Measurements from ENCODE around the gene PLPPR5.

Gene PLPPR5

DNA sequence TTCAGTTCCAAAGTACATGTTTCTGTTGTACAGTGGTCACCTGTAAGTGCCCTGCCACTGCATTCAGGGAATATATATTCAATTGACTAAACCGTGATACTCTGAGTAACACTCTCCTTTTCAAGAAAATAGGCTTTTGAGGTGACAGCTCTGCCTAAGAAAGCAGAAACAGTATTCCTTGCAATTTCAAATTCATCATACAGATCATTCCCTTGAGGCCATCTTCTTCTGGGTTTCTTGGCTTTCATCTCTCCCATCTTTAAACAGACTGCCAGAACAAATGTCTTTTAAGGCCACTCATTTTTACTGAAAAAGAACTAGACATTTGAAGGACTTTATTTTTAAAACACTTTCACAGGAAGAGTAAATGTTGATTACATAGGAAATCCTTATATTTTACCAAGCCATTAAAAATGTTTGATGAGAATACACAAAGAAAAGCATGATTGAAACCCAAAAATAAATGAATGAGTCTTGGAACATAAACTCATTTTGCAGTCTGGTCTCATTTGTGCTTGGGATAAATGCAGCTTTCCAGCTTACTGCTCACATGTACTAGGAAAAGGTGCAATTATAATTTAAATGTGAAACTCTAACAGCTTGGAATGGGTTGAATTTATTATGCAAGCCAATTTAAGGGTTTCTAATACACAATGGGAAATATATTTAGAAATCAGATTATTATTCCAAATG is 34.7 kb downstream of the PLPPR5 start:
- DNase-seq (ENCODE audit: low read depth) = no peak

DNA sequence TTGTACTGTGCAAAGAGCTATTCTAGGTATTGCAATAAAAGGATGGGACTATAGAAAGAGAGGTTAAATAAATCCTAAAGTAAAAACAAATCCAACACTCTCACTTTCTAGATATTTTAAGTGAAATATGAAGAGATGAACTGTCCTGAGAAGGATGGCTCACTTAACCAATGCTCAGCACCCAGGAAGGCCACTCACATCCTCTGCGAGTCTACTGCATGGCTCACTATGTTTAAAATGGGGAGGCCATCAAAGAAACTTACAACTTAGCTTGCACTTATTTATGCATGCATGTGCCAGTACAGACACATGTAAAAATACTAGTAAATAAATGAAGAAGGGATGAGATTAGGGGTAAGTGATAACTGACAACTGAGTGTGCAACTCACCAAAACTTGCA is 37.5 kb downstream of the PLPPR5 start:
- no peak for DNase-seq (ENCODE audit: low read depth)

DNA sequence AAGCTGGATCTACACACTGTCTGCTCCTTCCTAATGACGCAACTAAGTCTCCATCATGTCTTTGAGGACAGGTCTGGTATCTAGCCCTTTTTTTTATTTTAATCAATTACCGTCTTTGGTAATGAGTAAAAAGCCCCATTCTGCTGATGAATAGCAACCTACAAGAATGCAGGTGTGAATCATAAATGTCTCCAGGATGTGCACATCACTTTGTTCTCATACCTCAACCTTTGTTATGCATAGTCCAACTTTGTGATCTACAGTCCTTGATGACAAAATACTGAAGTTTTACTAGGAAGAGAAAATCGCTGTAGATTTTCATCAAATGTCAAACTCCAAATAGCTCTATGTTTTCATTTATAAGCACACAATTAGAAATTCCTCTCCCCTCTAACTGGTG is 39.3 kb downstream of the PLPPR5 start:
- DNase-seq (ENCODE audit: low read depth) = no peak

DNA sequence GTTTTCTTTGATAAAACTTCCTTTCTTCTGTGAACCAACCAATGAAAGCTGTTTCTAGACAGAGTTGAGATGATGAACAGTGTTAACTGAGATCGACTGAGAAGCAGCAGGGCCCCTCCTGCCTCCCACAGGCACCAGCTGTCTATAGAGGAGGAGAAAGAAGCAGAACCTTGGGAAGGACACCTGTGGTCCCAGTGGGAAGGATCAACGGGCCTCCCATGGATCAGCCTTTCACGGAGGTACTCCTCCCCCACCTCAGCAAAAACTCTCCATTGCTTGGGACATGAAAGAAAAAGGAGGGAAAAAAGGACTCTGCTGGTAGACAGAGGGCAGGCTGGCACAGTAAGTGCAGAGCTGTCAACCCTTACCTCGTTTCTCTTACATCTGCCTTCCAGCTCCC is 40.5 kb downstream of the PLPPR5 start:
- no peak for DNase-seq (ENCODE audit: low read depth)

DNA sequence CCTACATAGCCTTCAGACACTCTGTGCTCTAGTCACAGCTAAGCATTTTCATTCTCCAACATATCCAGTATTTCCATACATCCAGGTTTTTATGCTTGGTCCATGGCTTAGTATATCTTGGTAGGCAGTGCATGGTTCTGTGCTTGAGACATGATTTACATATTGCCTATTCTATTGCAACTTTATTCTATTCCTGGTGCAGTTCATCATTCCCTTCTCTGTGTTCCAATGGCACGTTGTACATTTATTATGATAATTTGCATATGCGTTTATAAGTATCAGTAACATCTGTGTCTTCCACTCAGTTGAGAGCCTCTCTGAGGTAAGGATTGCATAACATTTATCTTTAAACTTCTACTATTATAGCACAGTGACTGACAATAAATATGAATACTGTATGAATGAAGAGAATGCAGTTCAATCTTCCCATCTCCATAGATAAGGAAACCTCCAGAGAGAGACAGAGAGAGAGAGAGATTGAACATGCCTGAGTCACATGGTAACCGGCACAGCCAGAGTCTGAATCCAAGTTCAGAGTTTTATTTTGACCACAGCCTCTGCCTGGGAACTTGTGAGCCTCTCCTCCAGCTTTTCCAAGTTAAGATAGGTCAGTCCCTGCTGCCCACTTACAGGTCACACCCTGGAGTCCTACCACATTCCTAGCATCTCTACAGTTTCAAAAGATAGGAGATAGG is 41.5 kb downstream of the PLPPR5 start:
- no peak for DNase-seq (ENCODE audit: low read depth)

DNA sequence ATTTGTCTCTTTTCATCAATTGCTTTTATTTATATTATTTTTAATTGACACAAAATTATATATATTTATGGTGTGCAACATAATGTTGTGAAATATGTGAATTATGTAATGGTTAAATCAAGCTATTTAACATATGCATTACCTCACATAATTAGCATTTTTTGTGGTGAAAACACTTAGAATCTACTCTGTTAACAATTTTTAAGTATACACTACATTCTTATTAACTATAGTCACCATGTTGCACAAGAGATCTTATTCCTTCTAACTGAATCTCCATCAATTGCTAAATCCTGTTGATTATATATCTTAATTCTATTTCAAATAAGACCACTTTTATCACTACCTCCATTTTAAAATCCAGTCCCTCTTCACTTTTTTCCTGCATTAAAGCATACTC is 42.5 kb downstream of the PLPPR5 start:
- no peak for DNase-seq (ENCODE audit: low read depth)

DNA sequence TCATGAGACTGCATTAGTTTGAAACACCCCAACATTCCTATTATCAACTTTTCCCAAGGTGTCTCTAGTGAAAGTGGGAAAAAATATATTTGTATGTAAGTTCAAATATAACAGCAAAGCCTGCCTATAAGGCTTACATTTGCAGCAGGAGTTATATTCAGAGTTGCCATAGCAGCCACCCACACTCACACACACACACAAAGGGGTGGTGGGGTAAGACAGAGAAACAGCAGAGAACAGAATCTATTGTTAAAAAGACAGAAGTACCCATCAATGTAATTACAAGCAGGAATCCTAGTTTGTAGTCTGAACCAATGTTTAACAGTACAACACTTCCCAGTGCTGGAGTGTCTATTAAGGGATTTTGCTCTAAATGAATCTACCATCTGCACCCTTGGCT is 55.0 kb downstream of the PLPPR5 start:
- DNase-seq (ENCODE audit: low read depth) = no peak

DNA sequence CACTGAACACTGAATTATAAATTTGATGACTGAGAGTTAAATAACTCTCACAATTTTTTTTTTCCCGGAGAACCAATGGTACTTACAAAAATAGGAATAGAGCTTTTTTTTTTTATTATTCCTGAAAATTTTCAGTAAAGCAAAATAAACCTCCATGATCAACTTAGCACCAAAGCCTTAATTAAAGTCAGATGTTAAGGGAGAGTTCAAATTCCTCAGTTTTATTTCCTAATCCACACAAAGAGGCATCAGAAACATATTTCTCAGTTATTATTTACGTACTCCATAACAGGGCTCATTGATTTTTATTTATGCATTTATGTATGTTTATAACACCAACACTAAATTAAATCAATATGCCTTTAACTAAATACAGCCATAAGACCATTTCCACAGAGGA is 55.5 kb downstream of the PLPPR5 start:
- DNase-seq (ENCODE audit: low read depth) = no peak

DNA sequence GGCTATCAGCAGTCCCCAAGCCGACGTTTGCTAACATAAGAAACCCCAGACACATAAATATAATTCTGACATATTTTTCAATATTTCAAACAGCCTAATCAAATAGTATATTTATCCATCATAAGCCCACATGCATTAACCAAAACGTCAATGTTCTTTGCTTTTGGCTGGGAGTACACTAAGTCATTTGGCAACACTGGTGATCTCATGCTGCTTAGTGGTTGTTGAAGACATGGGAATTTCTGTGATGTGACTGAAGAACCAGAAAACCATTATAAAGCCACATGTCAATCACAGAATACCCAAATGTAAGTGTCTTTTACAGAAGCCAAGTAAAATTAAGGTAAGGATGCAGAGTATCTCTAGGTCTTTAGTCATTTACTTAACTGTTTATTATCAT is 57.6 kb downstream of the PLPPR5 start:
- no peak for DNase-seq (ENCODE audit: low read depth)

DNA sequence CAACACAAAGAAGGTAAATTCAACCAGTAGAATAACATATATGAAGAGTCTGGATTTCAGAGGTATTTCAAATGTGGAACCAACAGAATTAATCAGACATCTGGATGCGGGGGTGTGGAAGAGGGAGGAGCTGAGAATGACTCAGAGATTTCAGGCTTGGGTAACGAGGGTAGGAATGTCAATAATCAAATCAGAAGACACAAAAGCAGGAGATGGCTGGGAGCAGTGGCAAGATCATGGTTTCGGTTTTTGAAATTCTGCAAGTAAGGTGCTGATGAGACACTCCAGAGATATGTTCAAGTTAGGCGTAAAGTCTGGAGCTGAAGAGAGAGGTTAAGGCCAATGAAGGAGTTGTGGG is 64.0 kb downstream of the PLPPR5 start:
- no peak for DNase-seq (ENCODE audit: low read depth)

DNA sequence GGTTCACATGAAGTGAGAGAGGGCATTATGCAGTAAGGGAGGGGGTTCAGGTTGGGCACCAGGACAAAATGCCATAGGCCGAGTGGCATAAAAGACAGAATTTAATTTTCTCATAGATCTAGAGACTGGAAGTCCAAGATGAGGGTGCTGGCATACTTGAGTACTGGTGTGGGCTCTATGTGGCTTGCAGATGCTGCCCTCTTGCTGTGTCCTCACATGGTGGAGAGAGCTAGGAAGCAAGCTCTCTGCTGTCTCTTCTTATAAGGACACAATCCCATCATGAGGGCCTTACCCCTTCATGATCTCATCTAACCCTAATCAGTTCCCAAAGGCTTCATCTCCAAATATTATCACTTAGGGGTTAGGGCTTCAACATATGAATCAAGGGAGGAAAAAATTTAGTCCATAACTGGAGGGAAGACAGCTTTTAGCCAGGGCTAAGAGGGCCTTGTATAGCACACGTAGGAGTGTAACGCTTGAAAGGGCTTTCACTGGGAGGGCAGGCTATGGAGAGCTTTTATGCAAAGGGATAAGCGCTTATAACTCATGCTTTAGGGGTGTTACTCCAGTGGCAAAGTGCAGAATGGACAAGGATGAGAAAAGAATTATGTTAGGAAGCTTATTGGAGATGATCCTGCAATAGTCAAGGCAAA is 64.5 kb downstream of the PLPPR5 start:
- no peak for DNase-seq (ENCODE audit: low read depth)

DNA sequence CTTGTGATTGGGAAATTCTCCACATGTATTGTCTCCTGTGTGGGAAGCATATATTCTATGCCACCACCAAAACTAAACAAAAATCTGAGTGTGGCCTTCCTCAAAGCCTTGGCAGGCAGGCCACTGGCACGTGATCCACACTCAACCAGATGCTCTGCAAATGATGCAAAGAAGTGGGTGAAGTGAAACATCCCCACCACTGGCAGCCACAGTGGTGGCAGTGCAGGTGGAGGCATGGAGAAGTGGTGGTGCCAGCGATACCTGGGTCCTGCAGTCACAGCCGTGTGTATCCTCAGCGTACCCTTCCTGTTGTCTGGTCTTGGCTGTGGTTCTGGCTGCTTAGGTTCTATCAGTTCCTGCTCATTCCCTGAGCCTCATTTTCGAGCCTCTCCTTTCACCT is 65.2 kb downstream of the PLPPR5 start:
- no peak for DNase-seq (ENCODE audit: low read depth)

DNA sequence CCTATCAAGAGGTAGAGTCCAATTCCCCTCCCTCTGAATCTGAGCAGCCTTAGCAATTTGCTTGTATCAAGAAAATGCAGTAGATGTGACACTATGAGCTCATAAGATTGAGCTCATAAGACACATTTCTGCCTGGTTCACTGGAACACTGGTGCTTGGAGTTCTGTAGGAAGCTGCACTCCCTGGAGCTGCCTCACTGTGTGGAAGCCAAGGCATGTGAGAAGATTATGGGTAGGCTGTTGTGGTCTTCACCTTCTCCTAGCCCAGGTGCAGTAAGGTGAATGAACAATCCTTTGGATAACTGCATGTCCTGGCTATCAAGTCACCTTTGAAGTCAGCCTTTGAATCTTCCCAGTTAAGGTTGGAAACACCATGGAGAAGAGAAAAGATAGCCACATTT is 67.3 kb downstream of the PLPPR5 start:
- DNase-seq (ENCODE audit: low read depth) = no peak

DNA sequence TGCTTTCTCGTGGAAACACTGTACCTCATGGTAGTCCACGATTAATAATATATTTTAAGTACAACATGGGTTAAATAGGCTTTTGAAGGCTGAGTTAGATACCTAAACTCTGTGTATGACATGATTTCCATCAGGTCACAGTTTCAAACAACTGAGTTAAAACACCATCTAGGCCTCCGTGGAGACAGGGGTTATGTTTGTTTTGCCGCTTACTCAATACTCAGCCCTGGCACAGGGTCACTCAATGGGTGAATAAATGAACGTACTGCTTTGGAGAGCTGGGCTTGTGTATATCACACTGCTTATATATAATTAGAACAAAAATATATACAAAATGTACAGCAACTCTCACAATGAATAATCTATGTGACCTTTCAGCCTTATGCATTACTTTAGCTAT is 72.5 kb downstream of the PLPPR5 start:
- DNase-seq (ENCODE audit: low read depth) = no peak

DNA sequence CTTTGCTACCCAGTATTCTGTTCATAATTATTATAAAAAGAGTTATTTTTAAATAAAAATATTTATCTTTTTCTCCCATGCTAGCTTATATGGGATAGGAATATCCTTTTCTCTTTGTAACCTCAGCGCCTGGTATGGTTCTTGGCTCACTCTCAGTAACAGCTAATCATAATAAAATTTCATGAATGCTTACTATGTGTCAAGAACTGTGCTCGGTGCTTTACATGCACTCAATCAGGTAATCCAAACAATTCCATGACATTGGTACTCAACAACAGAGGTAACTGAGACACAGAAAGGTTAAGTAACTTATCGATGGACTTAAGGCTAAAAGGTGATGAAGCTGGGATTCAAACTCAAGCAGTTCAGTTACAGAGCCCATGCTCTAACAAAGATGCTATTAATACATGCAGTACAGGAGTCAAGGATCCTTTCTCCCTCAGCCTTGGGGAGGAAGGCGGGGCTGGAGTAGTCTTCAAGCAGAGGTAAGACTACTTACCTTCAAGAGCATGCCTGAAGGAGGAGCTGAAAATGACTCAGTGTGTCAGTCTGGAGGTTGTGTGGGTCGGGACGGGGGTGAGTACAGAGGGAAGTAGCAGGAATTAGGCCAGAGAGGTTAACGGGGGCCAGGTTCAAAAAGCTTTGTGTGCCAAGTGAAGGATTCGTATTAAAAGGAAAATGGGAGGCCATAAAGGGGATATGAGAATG is 73.4 kb downstream of the PLPPR5 start:
- no peak for DNase-seq (ENCODE audit: low read depth)

DNA sequence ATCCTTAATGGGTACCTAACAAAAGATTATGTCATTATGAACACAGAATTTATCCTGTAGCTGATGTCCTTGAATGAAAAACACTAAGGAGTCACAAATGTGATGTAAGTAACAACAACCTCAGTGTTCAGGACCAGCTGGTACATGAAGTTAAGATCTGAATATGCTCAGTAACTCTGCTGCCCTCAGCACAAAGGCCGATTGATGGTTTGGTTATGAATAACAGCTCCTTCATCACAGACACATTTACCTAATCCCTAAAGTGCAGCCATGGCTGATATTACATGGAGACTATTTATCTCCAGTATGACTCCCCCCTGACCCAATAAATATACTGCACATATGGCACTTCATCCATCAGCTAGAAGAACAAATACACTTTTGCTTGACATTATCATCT is 75.2 kb downstream of the PLPPR5 start:
- no peak for DNase-seq (ENCODE audit: low read depth)

DNA sequence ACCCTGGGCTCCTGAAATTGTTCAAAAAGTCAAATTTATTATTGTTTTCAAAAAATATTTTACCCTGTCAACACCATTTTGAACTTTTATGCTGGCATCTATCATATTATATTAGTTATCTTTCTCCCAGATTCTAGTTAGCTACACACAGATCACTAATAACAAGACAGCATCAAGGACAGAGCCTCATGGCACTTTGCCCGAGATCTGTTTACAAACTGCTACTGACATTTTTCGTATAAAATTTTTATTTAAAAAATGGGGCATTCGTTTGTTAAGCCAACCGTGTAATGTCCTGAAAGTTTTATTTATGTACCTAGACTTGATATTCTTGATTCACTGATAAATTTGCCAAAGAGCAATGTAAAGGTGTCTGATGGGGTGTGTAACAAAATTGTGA is 78.1 kb downstream of the PLPPR5 start:
- DNase-seq (ENCODE audit: low read depth) = no peak

DNA sequence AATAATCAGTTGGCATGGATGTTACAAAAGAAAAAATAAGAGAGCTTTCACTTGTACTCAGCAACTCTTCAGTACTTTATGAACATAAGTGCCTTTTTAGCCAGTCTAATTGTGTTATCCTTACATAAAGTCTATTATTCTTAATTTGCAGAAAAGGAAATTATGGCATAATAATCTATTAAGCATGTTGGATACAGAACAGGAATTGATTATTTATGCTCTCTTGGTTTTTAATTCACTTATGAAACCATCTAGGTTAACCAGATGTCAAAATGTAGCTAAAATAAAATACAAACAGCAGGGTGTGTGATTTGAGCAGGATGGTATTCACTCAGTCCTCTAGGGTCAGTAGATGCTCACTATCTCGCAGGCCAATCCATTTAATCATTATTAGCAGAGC is 79.7 kb downstream of the PLPPR5 start:
- DNase-seq (ENCODE audit: low read depth) = no peak

DNA sequence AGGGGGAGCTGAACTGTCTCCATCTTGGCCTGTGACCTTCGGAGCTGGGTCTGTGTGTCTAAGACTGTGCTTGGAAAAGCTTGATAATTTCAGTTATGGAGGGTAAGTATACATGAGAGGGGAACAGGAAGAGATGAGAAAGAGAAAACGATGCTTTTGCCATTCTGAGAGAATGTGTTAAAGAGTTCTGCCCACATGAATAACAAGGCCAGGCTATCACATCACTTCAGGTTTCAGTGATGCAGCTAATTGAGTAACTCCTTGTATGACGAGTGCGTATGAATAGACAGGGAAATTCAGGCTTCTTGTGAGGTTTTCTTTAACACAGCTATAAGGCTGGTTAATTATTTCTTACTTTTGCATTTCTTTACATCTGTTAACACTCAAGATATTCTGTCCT is 81.0 kb downstream of the PLPPR5 start:
- no peak for DNase-seq (ENCODE audit: low read depth)

DNA sequence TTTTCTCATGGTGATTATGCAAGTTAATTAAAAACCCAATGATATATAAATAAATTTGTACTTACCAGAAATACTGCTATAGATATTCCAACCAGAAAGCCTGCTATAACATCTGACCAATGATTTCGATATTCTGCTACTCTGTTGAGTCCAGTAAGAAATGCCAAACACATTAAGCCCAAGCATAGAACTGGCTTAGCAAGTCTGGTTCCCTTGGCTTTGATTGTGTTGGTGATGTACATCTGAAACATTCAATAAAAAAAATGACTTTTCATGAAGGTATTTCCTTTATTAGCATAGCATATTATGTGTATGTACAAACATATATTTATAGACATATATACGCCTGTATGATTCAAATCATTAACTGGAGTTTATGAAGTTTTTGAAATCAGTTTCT is 82.8 kb downstream of the PLPPR5 start:
- no peak for DNase-seq (ENCODE audit: low read depth)

DNA sequence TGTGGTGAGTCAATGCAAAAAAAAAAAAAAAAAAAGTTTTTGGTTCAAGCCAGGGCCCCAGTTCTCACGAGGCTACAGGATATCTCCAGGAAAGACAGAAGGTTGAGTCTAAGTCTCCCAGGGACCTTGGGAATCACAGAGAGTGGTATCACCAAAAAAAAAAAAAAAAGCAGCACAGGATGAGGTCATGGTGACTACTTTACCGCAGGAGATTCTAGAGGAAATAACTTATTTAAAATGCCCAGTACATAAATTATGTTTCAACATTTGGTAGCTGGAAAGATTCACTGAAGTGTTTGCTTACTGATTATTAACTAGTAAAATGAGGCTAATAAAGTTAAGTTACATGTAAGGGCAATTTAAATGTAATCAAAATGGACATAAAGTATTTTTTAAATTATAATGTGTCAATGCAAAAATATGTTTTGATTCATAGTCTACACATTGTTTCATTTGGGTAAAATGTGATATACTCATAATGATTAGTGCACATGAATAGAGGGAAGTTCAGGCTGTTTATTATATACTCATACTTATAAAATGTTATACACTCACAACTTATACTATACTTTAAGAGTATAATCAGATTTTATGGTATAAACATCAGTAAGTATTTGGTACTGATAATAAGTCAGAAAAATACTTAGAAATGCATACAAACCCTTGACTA is 84.1 kb downstream of the PLPPR5 start:
- DNase-seq (ENCODE audit: low read depth) = no peak

DNA sequence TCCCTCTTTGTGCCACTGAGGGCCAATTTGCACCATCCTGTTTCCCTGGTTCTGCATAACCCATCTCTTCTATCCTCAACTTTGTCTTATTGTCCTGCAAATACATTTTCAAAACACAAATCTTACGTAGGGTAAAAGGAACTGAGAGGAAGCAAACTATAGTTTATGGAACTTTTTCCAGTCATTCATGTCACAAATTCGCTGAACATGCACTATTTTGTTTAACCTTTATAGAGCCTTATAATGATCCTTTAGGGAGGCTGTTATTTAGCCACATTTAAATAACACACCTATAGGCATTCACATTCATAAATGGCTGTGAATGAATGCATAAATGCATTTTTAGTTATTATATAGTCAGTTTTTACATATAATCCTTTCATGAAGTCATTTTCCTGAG is 85.0 kb downstream of the PLPPR5 start:
- no peak for DNase-seq (ENCODE audit: low read depth)

DNA sequence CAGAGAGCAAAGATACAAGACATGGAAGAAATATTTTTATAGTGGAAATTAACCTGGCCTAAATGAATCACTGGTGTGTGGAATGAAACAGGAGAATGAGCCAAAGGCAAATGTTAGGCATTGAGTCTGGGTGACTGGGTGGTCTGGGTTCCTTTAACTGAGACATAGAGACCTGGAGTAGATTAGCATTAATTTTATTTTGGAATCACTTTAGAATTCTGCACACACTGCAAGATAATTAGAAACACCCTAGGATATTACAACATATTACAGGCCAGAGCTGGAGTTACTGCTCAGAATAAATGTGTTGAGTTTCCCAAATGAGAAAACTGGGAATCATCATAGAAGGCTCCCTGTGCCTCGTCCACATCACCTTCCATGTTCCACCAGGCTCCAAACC is 85.5 kb downstream of the PLPPR5 start:
- DNase-seq (ENCODE audit: low read depth) = no peak

Data from stimulated activated CD8-positive, alpha-beta memory T cell treated with anti-CD3 and anti-CD28 coated beads, Interleukin-15, amount 100 ng/mL, for 1 hour (primary cell).